Measurements from ENCODE around the gene NFKB1.
"Not testable (repeated sequence)": the region's sequence is repeated elsewhere in the genome, so short reads cannot be mapped to it uniquely, and the experiment has no call there.

NFKB1 gene

DNA sequence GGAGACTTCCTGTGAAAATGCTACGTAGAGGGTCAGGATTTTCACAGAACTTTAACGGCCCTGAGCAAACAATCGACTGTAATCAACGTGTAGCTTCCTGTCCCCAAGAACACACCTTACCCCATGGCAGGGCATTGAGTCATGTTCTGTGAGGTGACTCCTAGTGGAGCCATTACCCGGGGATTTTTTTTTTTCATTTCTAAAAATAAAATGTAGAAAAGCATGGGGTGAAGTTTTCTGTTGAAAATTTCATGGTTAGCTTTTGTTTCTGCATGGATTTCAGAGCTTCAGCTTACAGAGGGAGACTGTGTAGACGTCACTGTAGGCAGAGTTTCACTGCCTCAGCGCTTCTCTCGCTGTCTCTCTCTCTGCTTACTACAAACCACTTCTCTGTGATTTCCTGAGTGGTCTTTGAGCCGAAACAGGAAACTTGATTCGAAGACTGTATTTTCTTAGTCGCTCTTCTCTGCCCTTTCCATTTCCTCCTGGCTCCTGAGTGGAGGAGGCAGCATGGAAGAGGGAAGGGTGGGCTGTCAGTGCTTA, 111.7 kb downstream of the NFKB1 start:
- DNase-seq (ENCODE audit: low read depth) = no peak
- TF ChIP-seq, protein P1, sequence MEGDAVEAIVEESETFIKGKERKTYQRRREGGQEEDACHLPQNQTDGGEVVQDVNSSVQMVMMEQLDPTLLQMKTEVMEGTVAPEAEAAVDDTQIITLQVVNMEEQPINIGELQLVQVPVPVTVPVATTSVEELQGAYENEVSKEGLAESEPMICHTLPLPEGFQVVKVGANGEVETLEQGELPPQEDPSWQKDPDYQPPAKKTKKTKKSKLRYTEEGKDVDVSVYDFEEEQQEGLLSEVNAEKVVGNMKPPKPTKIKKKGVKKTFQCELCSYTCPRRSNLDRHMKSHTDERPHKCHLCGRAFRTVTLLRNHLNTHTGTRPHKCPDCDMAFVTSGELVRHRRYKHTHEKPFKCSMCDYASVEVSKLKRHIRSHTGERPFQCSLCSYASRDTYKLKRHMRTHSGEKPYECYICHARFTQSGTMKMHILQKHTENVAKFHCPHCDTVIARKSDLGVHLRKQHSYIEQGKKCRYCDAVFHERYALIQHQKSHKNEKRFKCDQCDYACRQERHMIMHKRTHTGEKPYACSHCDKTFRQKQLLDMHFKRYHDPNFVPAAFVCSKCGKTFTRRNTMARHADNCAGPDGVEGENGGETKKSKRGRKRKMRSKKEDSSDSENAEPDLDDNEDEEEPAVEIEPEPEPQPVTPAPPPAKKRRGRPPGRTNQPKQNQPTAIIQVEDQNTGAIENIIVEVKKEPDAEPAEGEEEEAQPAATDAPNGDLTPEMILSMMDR (conservative IDR thresholded peaks at IDR 0.05; ENCODE audit: low read length) = no peak
- no peak overlapping the region for H3K4me3 ChIP-seq (ENCODE audit: low read length)

GRCh38 chr4:102614801-102615200, 113.6 kb downstream of the NFKB1 start:
- TF ChIP-seq, protein P1 (conservative IDR thresholded peaks at IDR 0.05; ENCODE audit: low read length) = no peak
- H3K4me3 ChIP-seq (ENCODE audit: low read length) = no peak overlapping the region
- DNase-seq (ENCODE audit: low read depth) = no peak

DNA sequence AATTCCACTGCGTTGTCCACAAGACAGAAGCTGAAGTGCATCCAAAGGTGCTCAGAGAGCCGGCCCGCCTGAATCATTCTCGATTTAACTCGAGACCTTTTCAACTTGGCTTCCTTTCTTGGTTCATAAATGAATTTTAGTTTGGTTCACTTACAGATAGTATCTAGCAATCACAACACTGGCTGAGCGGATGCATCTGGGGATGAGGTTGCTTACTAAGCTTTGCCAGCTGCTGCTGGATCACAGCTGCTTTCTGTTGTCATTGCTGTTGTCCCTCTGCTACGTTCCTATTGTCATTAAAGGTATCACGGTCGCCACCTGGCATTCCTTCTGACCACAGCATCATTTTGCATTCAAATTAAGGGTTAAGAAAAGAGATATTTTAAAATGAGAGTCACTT, 115.5 kb downstream of the NFKB1 start:
- DNase-seq (ENCODE audit: low read depth) = no peak
- TF ChIP-seq, protein P1 (conservative IDR thresholded peaks at IDR 0.05; ENCODE audit: low read length) = no peak
- no peak overlapping the region for H3K4me3 ChIP-seq (ENCODE audit: low read length)

GRCh38 chr4:102619021-102619420, 117.9 kb downstream of the NFKB1 start:
- not testable (repeated sequence) for DNase-seq (ENCODE audit: low read depth); H3K4me3 ChIP-seq (ENCODE audit: low read length)

GRCh38 chr4:102619776-102620631, 118.8 kb downstream of the NFKB1 start:
- peak; percentile 61 for DNase-seq (ENCODE audit: low read depth)
- not testable (repeated sequence) for H3K4me3 ChIP-seq (ENCODE audit: low read length)

GRCh38 chr4:102620697-102621497, 119.7 kb downstream of the NFKB1 start:
- peak; percentile 80 for DNase-seq (ENCODE audit: low read depth)
- TF ChIP-seq, protein P1 (conservative IDR thresholded peaks at IDR 0.05; ENCODE audit: low read length) = peak; percentile 67
- peak overlapping the region; percentile 11; the same call in 1 of the 2 replicates for H3K4me3 ChIP-seq (ENCODE audit: low read length)

- no peak overlapping the region for H3K4me3 ChIP-seq (ENCODE audit: low read length)
- DNase-seq (ENCODE audit: low read depth) = peak; percentile 43
- TF ChIP-seq, protein P1 (conservative IDR thresholded peaks at IDR 0.05; ENCODE audit: low read length) = peak; percentile 16; the same call in 1 of the 2 replicates
Observed at GRCh38 chr4:102623622-102624021, 122.5 kb downstream of the NFKB1 start.

Data from AG10803 (cell line).